Loucy (cell line): ENCODE data around the gene GHITM.

Experiments
- EZH2phosphoT487 ChIP-seq: fragments of 200-600 bp; IDR thresholded peaks from 2 replicates; pipeline ENCODE4 v1.6.1; 2018; ENCODE audit warnings: antibody characterized with exemption, mild to moderate bottlenecking, moderate library complexity, borderline replicate concordance
- TF ChIP-seq, protein P1 (sequence below): fragments of 200-600 bp; sonication (generic); conservative IDR thresholded peaks from 2 replicates; pipeline ENCODE4 v1.5.1; 2014; ENCODE audit warnings: mild to moderate bottlenecking, antibody characterized with exemption, low read length

- TF ChIP-seq, protein P1, sequence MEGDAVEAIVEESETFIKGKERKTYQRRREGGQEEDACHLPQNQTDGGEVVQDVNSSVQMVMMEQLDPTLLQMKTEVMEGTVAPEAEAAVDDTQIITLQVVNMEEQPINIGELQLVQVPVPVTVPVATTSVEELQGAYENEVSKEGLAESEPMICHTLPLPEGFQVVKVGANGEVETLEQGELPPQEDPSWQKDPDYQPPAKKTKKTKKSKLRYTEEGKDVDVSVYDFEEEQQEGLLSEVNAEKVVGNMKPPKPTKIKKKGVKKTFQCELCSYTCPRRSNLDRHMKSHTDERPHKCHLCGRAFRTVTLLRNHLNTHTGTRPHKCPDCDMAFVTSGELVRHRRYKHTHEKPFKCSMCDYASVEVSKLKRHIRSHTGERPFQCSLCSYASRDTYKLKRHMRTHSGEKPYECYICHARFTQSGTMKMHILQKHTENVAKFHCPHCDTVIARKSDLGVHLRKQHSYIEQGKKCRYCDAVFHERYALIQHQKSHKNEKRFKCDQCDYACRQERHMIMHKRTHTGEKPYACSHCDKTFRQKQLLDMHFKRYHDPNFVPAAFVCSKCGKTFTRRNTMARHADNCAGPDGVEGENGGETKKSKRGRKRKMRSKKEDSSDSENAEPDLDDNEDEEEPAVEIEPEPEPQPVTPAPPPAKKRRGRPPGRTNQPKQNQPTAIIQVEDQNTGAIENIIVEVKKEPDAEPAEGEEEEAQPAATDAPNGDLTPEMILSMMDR = no peak
- no peak for TF ChIP-seq EZH2phosphoT487
Observed at GRCh38 chr10:84196941-84197340, 57.6 kb downstream of the GHITM start.
